Endodermal cell (in vitro differentiated cells): ENCODE measurements around the gene ITGA4. TPM values are rescaled to one million over a fixed set of nuclear protein-coding genes. Genes with fewer than 3 reads are reported as not detected.

Experiments used
- DNase-seq: peaks from one replicate; pipeline ENCODE4 v3.0.0-alpha.2; 2017
- H3K27ac ChIP-seq: 2 replicates; pipeline ENCODE4 v1.5.1; 2013; ENCODE audit warnings: mild to moderate bottlenecking, low read depth, low read length, moderate library complexity
- H3K27me3 ChIP-seq: 2 replicates; pipeline ENCODE4 v1.6.1; 2013; ENCODE audit warnings: mild to moderate bottlenecking, low read length, moderate library complexity; ENCODE audit not compliant: insufficient read depth, control insufficient read depth, poor library complexity, severe bottlenecking
- H3K36me3 ChIP-seq: 2 replicates; pipeline ENCODE4 v1.7.0; 2013; ENCODE audit warnings: mild to moderate bottlenecking, low read length, moderate library complexity; ENCODE audit not compliant: control insufficient read depth, insufficient read depth
- H3K4me1 ChIP-seq: one replicate; pipeline ENCODE4 v1.7.0; 2013; ENCODE audit warnings: low read length; ENCODE audit not compliant: control insufficient read depth, insufficient read depth
- H3K4me3 ChIP-seq: 2 replicates; pipeline ENCODE4 v1.5.1; 2013; ENCODE audit warnings: mild to moderate bottlenecking, low read length, moderate library complexity
- H3K9ac ChIP-seq: 2 replicates; pipeline ENCODE4 v1.6.1; 2013; ENCODE audit warnings: mild to moderate bottlenecking, low read length, moderate library complexity; ENCODE audit not compliant: poor library complexity, severe bottlenecking; ENCODE audit errors: extremely low read depth
- H3K9me3 ChIP-seq: 2 replicates; pipeline ENCODE4 v1.6.1; 2013; ENCODE audit warnings: mild to moderate bottlenecking, low read length, moderate library complexity; ENCODE audit not compliant: control insufficient read depth
- H3K27ac Mint-ChIP-seq: 2 replicates; pipeline ENCODE4 v1.8.0; 2020; ENCODE audit warnings: mixed read lengths
- H3K27me3 Mint-ChIP-seq: 2 replicates; pipeline ENCODE4 v1.8.0; 2021; ENCODE audit warnings: mild to moderate bottlenecking, mixed read lengths; ENCODE audit not compliant: insufficient read depth
- H3K36me3 Mint-ChIP-seq: 2 replicates; pipeline ENCODE4 v1.8.0; 2020; ENCODE audit warnings: low read depth, mixed read lengths
- H3K4me1 Mint-ChIP-seq: 2 replicates; pipeline ENCODE4 v1.8.0; 2020; ENCODE audit warnings: mixed read lengths
- H3K4me3 Mint-ChIP-seq: 2 replicates; pipeline ENCODE4 v1.8.0; 2020; ENCODE audit warnings: mild to moderate bottlenecking, moderate library complexity, mixed read lengths
- H3K9me3 Mint-ChIP-seq: 2 replicates; pipeline ENCODE4 v1.8.0; 2020; ENCODE audit warnings: mild to moderate bottlenecking, mixed read lengths
- CTCF ChIP-seq: fragments of 200-600 bp; sonication (generic); conservative IDR thresholded peaks from 2 replicates; pipeline ENCODE4 v1.5.0; 2021; ENCODE audit warnings: antibody characterized with exemption, mild to moderate bottlenecking
- WGBS, 2 experiments: methylation state at CpG; one replicate each; pipeline versions ENCODE4 v1.1.5 to v1.1.7; 2013; ENCODE audit warnings: missing lambda C conversion rate in 2 of 2, mixed read lengths in 1 of 2; ENCODE audit not compliant: insufficient coverage in 1 of 2, insufficient read length in 1 of 2; 5-methylcytosine and 5-hydroxymethylcytosine counted together
- total RNA-seq, 2 donors: library from RNA; stranded (reverse); fragmentation: NEBNext Ultra II Directional in 1 of 2; extraction: Animal tissue kit (Norgen Biotek cat#: 25700) in 1 of 2; gene quantifications; 2 replicates in 1 of 2; 3 replicates in 1 of 2; pipeline ENCODE4 v1.2.1, GENCODE V29; 2021

ITGA4 gene
- total RNA-seq, 2 donors from 2014 or later, result 1.3 to 2.4 TPM

GRCh38 chr2:181459621-181460021 is 2.4 kb downstream of the ITGA4 start:
- WGBS, 2 experiments, result 86% methylated on average over 1 of the region's 1 CpG; no CpG with 5 or more reads in 1 of the 2 experiments
- no peaks in the 10 kb centered on the region for H3K36me3 ChIP-seq
- H3K9ac ChIP-seq, result no peak overlapping the region
- no peaks in the 10 kb centered on the region for H3K9me3 Mint-ChIP-seq
- H3K4me3 Mint-ChIP-seq, result no peak overlapping the region
- no peak overlapping the region for H3K27ac Mint-ChIP-seq
- no peak for TF ChIP-seq CTCF
- H3K27me3 ChIP-seq, result peaks cover 70% of the 10 kb centered on the region
- no peaks in the 10 kb centered on the region for H3K4me1 ChIP-seq
- no peak overlapping the region for H3K27ac ChIP-seq
- no peaks in the 10 kb centered on the region for H3K9me3 ChIP-seq
- no peak overlapping the region for H3K4me3 ChIP-seq
- no peak for DNase-seq
- H3K36me3 Mint-ChIP-seq, result no peaks in the 10 kb centered on the region
- H3K27me3 Mint-ChIP-seq, result peaks cover 73% of the 10 kb centered on the region
- peaks cover 5% of the 10 kb centered on the region for H3K4me1 Mint-ChIP-seq

- WGBS, 2 experiments, result 95 to 100% methylated on average over 4 to 5 of the region's 7 CpGs
- Histone ChIP-seq H3K4me3 (no peak overlapping the region), H3K9me3 (no peaks in the 10 kb centered on the region), H3K9ac (no peak overlapping the region), H3K27ac (no peak overlapping the region), H3K27me3 (peaks cover 55% of the 10 kb centered on the region), H3K36me3 (no peaks in the 10 kb centered on the region), H3K4me1 (no peaks in the 10 kb centered on the region)
- Mint-ChIP-seq H3K36me3 (no peaks in the 10 kb centered on the region), H3K27ac (no peak overlapping the region), H3K4me1 (peaks cover 5% of the 10 kb centered on the region), H3K9me3 (no peaks in the 10 kb centered on the region), H3K27me3 (peaks cover 56% of the 10 kb centered on the region), H3K4me3 (no peak overlapping the region)
- DNase-seq, result no peak
- no peak for TF ChIP-seq CTCF
Measured at GRCh38 chr2:181461056-181461997, 4.1 kb downstream of the ITGA4 start.

- Mint-ChIP-seq H3K9me3 (no peaks in the 10 kb centered on the region), H3K36me3 (no peaks in the 10 kb centered on the region), H3K27ac (no peak overlapping the region), H3K4me3 (no peak overlapping the region), H3K4me1 (no peaks in the 10 kb centered on the region), H3K27me3 (peaks cover 49% of the 10 kb centered on the region)
- Histone ChIP-seq H3K4me3 (no peak overlapping the region), H3K27ac (no peak overlapping the region), H3K9ac (no peak overlapping the region), H3K27me3 (peaks cover 48% of the 10 kb centered on the region), H3K36me3 (no peaks in the 10 kb centered on the region), H3K9me3 (no peaks in the 10 kb centered on the region), H3K4me1 (no peaks in the 10 kb centered on the region)
- 100% methylated on average over 1 of the region's 1 CpG; no CpG with 5 or more reads in 1 of the 2 experiments for WGBS, 2 experiments
- no peak for DNase-seq
- no peak for TF ChIP-seq CTCF
Measured at GRCh38 chr2:181462033-181462432, 4.8 kb downstream of the ITGA4 start.
